A549 (cell line): Measurements from ENCODE around the gene ATP6AP1. TPM values are rescaled to one million over a fixed set of nuclear protein-coding genes. Genes with fewer than 3 reads are reported as not detected.

ENCODE experiments used
- ATAC-seq, 2 experiments: fragments of 200-7000 bp in 1 of 2; fragments of >200 bp in 1 of 2; cut with Nextera tagmentation in 1 of 2; cut with Tn5 transposase in 1 of 2; 3 replicates each; pipeline versions ENCODE4 v1.8.0 to v1.9.1; 2018 to 2020; ENCODE audit warnings: mild to moderate bottlenecking in 1 of 2, moderate library complexity in 1 of 2
- CTCF ChIA-PET: fragments of 300-600 bp; sonication (Branson Sonifier 250); formaldehyde crosslinking; extraction: SDS; loops from one replicate; lab custom pipeline; 2021; ENCODE audit warnings: antibody characterized with exemption, inconsistent platforms; lab: Yijun Ruan, JAX
- POLR2A ChIA-PET: fragments of 350-600 bp; formaldehyde crosslinking; extraction: SDS; loops from one replicate; lab custom pipeline; 2021; ENCODE audit warnings: antibody characterized with exemption, inconsistent platforms; lab: Yijun Ruan, JAX
- DNase-seq, 2 experiments: peaks; one replicate each; pipeline versions ENCODE4 v3.0.0 to v3.0.0-alpha.2; 2011 to 2016; ENCODE audit warnings: low read depth in 1 of 2, low spot score in 1 of 2
- FAIRE-seq: peaks from 2 replicates; lab custom pipeline; 2011; peaks lifted over from hg19 to GRCh38; lab: Jason Lieb, UNC
- H3K27ac ChIP-seq, 2 experiments: fragments of >200 bp; sonication (Bioruptor Twin); formaldehyde crosslinking; 3 replicates each; pipeline ENCODE4 v1.5.1; 2016 to 2017
- H3K4me1 ChIP-seq: fragments of >200 bp; sonication (Bioruptor Twin); formaldehyde crosslinking; 3 replicates; pipeline ENCODE4 v1.6.1; 2016
- H3K4me2 ChIP-seq: fragments of >200 bp; sonication (Bioruptor Twin); formaldehyde crosslinking; 3 replicates; pipeline ENCODE4 v1.6.1; 2016
- H3K4me3 ChIP-seq: fragments of >200 bp; sonication (Bioruptor Twin); formaldehyde crosslinking; 3 replicates; pipeline ENCODE4 v1.5.1; 2016
- H3K9me3 ChIP-seq: fragments of >200 bp; sonication (Bioruptor Twin); formaldehyde crosslinking; 3 replicates; pipeline ENCODE4 v1.6.1; 2016
- CBX2 ChIP-seq: fragments of 200-600 bp; sonication (generic); IDR thresholded peaks from 2 replicates; pipeline ENCODE4 v1.6.1; 2016; ENCODE audit warnings: low read depth, mild to moderate bottlenecking, borderline replicate concordance
- CHD2 ChIP-seq: fragments of 150-350 bp; IDR thresholded peaks from 2 replicates; pipeline ENCODE4 v1.6.1; 2014; ENCODE audit warnings: low read length; ENCODE audit not compliant: partially characterized antibody
- FOSB ChIP-seq: fragments of 250-450 bp; sonication (Bioruptor Pico); IDR thresholded peaks from 2 replicates; pipeline ENCODE4 v1.5.0; 2020; ENCODE audit warnings: mild to moderate bottlenecking, moderate library complexity
- FOXS1 ChIP-seq: fragments of 250-450 bp; sonication (Bioruptor Pico); IDR thresholded peaks from 2 replicates; pipeline ENCODE4 v1.5.0; 2020; ENCODE audit warnings: mild to moderate bottlenecking, moderate library complexity
- GATA3 ChIP-seq: IDR thresholded peaks from 2 replicates; pipeline ENCODE4 v1.6.1; 2012; ENCODE audit warnings: borderline replicate concordance
- HOXA7 ChIP-seq: fragments of 250-450 bp; sonication (Bioruptor Pico); IDR thresholded peaks from 2 replicates; pipeline ENCODE4 v1.5.0; 2020; ENCODE audit warnings: mild to moderate bottlenecking, moderate library complexity
- JUN ChIP-seq, 2 experiments: fragments of >200 bp; sonication (Bioruptor Twin); formaldehyde crosslinking; IDR thresholded peaks; 2 replicates in 1 of 2; 3 replicates in 1 of 2; pipeline ENCODE4 v1.6.1; 2016 to 2017
- JUNB ChIP-seq: fragments of >200 bp; sonication (Bioruptor Twin); formaldehyde crosslinking; IDR thresholded peaks from 2 replicates; pipeline ENCODE4 v1.6.1; 2016
- KDM1A ChIP-seq: fragments of 200-600 bp; sonication (generic); IDR thresholded peaks from 2 replicates; pipeline ENCODE4 v1.6.1; 2016; ENCODE audit warnings: low read depth, mild to moderate bottlenecking
- KDM5A ChIP-seq: fragments of 200-600 bp; sonication (generic); IDR thresholded peaks from 2 replicates; pipeline ENCODE4 v1.6.1; 2016; ENCODE audit warnings: antibody characterized with exemption, mild to moderate bottlenecking
- NPAS2 ChIP-seq: fragments of 250-450 bp; sonication (Bioruptor Pico); IDR thresholded peaks from 2 replicates; pipeline ENCODE4 v1.8.0; 2022; ENCODE audit warnings: mild to moderate bottlenecking, moderate library complexity, borderline replicate concordance
- NR3C1 ChIP-seq: fragments of >200 bp; sonication (Bioruptor Twin); formaldehyde crosslinking; IDR thresholded peaks from 3 replicates; pipeline ENCODE4 v1.6.1; 2017
- PHF8 ChIP-seq: fragments of 200-600 bp; sonication (generic); IDR thresholded peaks from 2 replicates; pipeline ENCODE4 v1.6.1; 2016; ENCODE audit warnings: low read depth, mild to moderate bottlenecking, antibody characterized with exemption, moderate library complexity, borderline replicate concordance
- POLR2A ChIP-seq: IDR thresholded peaks from 2 replicates; pipeline ENCODE4 v1.6.1; 2012; ENCODE audit warnings: mild to moderate bottlenecking, low read length
- RCOR1 ChIP-seq: fragments of 150-350 bp; IDR thresholded peaks from 2 replicates; pipeline ENCODE4 v1.6.1; 2014; ENCODE audit warnings: antibody characterized with exemption, low read length, low read depth
- RFX5 ChIP-seq: fragments of 450-650 bp; IDR thresholded peaks from 2 replicates; pipeline ENCODE4 v1.7.1; 2014; ENCODE audit warnings: antibody characterized with exemption, mild to moderate bottlenecking, moderate library complexity
- SMC3 ChIP-seq: fragments of >200 bp; sonication (Bioruptor Twin); formaldehyde crosslinking; IDR thresholded peaks from 3 replicates; pipeline ENCODE4 v1.6.1; 2018; ENCODE audit warnings: inconsistent platforms
- WGBS: methylation state at CpG from one replicate; pipeline ENCODE4 v1.1.6; 2017; ENCODE audit errors: missing lambda C conversion rate; 5-methylcytosine and 5-hydroxymethylcytosine counted together
- polyA plus RNA-seq, 4 experiments: library from polyadenylated mRNA; depleted of rRNA in 3 of 4; stranded (reverse); fragments of >200 nt; fragmentation: RNase III in 1 of 4; extraction: RNeasy Plus Mini Kit Qiagen cat#74134 plus additional on column Dnase treatment in 1 of 4; gene quantifications; 2 replicates in 3 of 4; 3 replicates in 1 of 4; pipeline ENCODE4 v1.2.3, GENCODE V29; 2011 to 2017
- TF ChIP-seq, protein P1 (sequence below): IDR thresholded peaks from 2 replicates; pipeline ENCODE4 v1.6.1; 2012
- TF ChIP-seq, protein P2 (sequence below): fragments of >200 bp; sonication (Bioruptor Twin); formaldehyde crosslinking; IDR thresholded peaks from 2 replicates; pipeline ENCODE4 v1.6.1; 2016
- TF ChIP-seq, protein P3 (sequence below): IDR thresholded peaks from 2 replicates; pipeline ENCODE4 v1.6.1; 2012; ENCODE audit warnings: low read depth, borderline replicate concordance
- TF ChIP-seq, protein P4 (sequence below): fragments of 450-650 bp; IDR thresholded peaks from 2 replicates; pipeline ENCODE4 v1.6.1; 2014; ENCODE audit warnings: antibody characterized with exemption
- TF ChIP-seq, protein P5 (sequence below): IDR thresholded peaks from 2 replicates; pipeline ENCODE4 v1.6.1; 2012
- TF ChIP-seq, protein P6 (sequence below): fragments of >200 bp; sonication (Bioruptor Twin); formaldehyde crosslinking; IDR thresholded peaks from 3 replicates; pipeline ENCODE4 v1.6.1; 2016
- TF ChIP-seq, protein P7 (sequence below): fragments of 200-600 bp; sonication (generic); IDR thresholded peaks from 2 replicates; pipeline ENCODE4 v1.6.1; 2016; ENCODE audit warnings: antibody characterized with exemption, mild to moderate bottlenecking, moderate library complexity

ATP6AP1 gene
- polyA plus RNA-seq, 2 of the 4 experiments (the other 2 are of a cell fraction): 62.6 to 81.7 TPM

DNA sequence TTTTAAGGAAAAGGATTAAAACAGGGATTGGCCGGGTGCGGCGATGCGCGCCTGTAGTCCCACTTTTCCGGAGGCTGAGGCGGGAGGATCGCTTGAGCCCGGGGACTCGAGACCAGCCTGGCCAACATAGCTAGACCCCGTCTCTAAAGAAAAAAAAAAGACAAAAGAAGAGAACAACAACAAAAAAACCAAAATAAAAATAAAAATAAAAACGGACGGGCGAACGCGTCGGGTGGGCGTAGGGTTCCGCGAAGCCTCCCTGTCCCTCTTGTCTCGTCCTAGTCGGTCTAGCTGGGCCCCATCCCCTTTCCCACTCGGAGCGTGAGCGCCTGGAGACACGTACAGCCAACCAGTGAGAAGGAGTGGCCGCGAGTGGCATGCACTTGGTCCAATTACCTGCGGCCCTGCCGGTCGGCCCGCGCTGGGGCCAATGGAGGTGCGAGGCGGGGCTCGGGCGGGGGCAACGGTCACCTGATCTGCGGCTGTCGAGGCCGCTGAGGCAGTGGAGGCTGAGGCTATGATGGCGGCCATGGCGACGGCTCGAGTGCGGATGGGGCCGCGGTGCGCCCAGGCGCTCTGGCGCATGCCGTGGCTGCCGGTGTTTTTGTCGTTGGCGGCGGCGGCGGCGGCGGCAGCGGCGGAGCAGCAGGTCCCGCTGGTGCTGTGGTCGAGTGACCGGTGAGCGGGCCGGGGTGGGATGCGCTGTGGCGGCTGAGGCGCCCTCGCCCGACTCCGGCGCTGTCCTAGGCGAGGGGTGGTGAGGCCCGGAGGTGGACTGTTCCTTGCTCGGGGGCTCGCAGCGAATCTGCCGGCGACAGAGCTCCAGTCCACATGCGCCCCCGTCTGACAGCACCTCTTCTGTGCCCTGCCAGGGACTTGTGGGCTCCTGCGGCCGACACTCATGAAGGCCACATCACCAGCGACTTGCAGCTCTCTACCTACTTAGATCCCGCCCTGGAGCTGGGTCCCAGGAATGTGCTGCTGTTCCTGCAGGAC, at the start of gene ATP6AP1 (continued):
- TF ChIP-seq RCOR1 (no peak), CBX2 (no peak), SMC3 (no peak), NR3C1 (no peak), KDM1A (peak; percentile 57; the same call in 1 of the 2 replicates), RFX5 (0 out of 2 replicates have a peak, but pooled peaks have one; percentile 51), FOSB (CRISPR knock-in tag) (no peak), JUNB (no peak), KDM5A (peak; percentile 82)
- TF ChIP-seq, protein P1, sequence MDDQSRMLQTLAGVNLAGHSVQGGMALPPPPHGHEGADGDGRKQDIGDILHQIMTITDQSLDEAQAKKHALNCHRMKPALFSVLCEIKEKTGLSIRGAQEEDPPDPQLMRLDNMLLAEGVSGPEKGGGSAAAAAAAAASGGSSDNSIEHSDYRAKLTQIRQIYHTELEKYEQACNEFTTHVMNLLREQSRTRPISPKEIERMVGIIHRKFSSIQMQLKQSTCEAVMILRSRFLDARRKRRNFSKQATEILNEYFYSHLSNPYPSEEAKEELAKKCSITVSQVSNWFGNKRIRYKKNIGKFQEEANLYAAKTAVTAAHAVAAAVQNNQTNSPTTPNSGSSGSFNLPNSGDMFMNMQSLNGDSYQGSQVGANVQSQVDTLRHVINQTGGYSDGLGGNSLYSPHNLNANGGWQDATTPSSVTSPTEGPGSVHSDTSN: peak; percentile 98
- TF ChIP-seq, protein P2, sequence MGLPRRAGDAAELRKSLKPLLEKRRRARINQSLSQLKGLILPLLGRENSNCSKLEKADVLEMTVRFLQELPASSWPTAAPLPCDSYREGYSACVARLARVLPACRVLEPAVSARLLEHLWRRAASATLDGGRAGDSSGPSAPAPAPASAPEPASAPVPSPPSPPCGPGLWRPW: no peak
- TF ChIP-seq, protein P3, sequence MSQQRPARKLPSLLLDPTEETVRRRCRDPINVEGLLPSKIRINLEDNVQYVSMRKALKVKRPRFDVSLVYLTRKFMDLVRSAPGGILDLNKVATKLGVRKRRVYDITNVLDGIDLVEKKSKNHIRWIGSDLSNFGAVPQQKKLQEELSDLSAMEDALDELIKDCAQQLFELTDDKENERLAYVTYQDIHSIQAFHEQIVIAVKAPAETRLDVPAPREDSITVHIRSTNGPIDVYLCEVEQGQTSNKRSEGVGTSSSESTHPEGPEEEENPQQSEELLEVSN: peak; percentile 86; the same call in 1 of the 2 replicates
- TF ChIP-seq, protein P4, sequence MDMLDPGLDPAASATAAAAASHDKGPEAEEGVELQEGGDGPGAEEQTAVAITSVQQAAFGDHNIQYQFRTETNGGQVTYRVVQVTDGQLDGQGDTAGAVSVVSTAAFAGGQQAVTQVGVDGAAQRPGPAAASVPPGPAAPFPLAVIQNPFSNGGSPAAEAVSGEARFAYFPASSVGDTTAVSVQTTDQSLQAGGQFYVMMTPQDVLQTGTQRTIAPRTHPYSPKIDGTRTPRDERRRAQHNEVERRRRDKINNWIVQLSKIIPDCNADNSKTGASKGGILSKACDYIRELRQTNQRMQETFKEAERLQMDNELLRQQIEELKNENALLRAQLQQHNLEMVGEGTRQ: peak; percentile 83
- TF ChIP-seq, all 56 proteins: peak for 10

DNA sequence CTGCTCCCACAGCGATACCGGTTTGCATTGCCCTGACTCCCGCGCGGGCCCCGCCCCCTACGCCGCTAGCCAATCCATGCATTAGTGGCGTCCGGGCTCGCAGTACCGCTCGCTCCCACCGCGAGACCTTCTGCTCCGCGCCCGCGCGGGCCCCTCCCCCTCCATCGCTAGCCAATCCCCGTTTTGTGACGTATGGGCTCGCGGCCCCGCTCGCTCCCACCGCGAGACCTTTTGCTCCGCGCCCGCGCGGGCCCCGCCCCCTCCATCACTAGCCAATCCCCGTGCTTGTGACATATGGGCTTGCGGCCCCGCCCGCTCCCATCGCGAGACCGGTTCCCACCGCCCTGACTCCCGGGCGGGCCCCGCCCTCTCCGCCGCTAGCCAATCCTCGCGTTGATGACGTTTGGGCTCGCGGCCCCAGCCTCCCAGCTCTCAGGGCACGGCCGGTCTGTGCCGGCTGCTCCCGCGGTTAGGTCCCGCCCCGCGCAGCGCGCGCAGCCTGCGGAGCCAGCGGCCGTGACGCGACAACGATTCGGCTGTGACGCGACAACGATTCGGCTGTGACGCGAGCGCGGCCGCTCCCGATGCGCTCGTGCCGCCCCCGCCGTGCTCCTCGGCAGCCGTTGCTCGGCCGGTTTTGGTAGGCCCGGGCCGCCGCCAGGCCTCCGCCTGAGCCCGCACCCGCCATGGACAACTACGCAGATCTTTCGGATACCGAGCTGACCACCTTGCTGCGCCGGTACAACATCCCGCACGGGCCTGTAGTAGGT, 49.5 kb upstream of the ATP6AP1 start, which contains the start of gene EMD:
Gene EMD, plus strand, starts transcription at position 497 of the 770 bp plus-strand sequence. Its CDS starts 190 bp downstream, at position 687.
- peaks cover 28% of the 10 kb centered on the region for H3K4me1 ChIP-seq
- H3K4me2 ChIP-seq: peak within 1 kb of the TSS; percentile 98
- ATAC-seq: peak; percentile 74 to 90
- ChIA-PET POLR2A (interaction anchor here (1.3 to 1.6 kb wide), 2 partner anchors 8 to 19 kb away, joined by 9 to 11 read pairs; partner anchors contain the start of gene RPL10), CTCF (interaction anchor here (1.7 kb wide), 1 partner anchor 16 kb away, joined by 8 read pairs; no protein-coding TSS in a partner anchor)
- no peaks in the 10 kb centered on the region for H3K9me3 ChIP-seq
- TF ChIP-seq FOXS1 (CRISPR knock-in tag): no peak
- TF ChIP-seq, protein P5, sequence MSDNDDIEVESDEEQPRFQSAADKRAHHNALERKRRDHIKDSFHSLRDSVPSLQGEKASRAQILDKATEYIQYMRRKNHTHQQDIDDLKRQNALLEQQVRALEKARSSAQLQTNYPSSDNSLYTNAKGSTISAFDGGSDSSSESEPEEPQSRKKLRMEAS: peak; percentile 67
- TF ChIP-seq CHD2: peak; percentile 90
- no peak for TF ChIP-seq NPAS2 (CRISPR knock-in tag)
- TF ChIP-seq, protein P4: 0 out of 2 replicates have a peak, but pooled peaks have one; percentile 3
- TF ChIP-seq, protein P6, sequence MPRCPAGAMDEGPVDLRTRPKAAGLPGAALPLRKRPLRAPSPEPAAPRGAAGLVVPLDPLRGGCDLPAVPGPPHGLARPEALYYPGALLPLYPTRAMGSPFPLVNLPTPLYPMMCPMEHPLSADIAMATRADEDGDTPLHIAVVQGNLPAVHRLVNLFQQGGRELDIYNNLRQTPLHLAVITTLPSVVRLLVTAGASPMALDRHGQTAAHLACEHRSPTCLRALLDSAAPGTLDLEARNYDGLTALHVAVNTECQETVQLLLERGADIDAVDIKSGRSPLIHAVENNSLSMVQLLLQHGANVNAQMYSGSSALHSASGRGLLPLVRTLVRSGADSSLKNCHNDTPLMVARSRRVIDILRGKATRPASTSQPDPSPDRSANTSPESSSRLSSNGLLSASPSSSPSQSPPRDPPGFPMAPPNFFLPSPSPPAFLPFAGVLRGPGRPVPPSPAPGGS: peak; percentile 27; the same call in 1 of the 3 replicates
- TF ChIP-seq, protein P3: 0 out of 2 replicates have a peak, but pooled peaks have one; percentile 47
- TF ChIP-seq RFX5: peak; percentile 79
- TF ChIP-seq POLR2A: peak; percentile 67
- TF ChIP-seq PHF8: peak; percentile 89; the same call in 1 of the 2 replicates
- peak in 1 of 2 experiments; percentile 64; a peak in 3 of 5 replicates for TF ChIP-seq JUN (IDR thresholded peaks at IDR 0.05)
- no peak for TF ChIP-seq HOXA7 (CRISPR knock-in tag)
- TF ChIP-seq GATA3: peak; percentile 57
- TF ChIP-seq, protein P7, sequence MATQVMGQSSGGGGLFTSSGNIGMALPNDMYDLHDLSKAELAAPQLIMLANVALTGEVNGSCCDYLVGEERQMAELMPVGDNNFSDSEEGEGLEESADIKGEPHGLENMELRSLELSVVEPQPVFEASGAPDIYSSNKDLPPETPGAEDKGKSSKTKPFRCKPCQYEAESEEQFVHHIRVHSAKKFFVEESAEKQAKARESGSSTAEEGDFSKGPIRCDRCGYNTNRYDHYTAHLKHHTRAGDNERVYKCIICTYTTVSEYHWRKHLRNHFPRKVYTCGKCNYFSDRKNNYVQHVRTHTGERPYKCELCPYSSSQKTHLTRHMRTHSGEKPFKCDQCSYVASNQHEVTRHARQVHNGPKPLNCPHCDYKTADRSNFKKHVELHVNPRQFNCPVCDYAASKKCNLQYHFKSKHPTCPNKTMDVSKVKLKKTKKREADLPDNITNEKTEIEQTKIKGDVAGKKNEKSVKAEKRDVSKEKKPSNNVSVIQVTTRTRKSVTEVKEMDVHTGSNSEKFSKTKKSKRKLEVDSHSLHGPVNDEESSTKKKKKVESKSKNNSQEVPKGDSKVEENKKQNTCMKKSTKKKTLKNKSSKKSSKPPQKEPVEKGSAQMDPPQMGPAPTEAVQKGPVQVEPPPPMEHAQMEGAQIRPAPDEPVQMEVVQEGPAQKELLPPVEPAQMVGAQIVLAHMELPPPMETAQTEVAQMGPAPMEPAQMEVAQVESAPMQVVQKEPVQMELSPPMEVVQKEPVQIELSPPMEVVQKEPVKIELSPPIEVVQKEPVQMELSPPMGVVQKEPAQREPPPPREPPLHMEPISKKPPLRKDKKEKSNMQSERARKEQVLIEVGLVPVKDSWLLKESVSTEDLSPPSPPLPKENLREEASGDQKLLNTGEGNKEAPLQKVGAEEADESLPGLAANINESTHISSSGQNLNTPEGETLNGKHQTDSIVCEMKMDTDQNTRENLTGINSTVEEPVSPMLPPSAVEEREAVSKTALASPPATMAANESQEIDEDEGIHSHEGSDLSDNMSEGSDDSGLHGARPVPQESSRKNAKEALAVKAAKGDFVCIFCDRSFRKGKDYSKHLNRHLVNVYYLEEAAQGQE: peak; percentile 94
- peak within 1 kb of the TSS; percentile 89 to 99 for H3K27ac ChIP-seq
- WGBS: no CpG with 5 or more reads among the region's 103 CpGs
- H3K4me3 ChIP-seq: peak within 1 kb of the TSS; percentile 91
- peak; percentile 99 for FAIRE-seq
- DNase-seq: peak; percentile 66 to 99
